Stimulated activated CD4-positive, alpha-beta T cell treated with anti-CD3 and anti-CD28 coated beads, Interleukin-4, amount 100 ng/mL, for 4 hours (primary cell): ENCODE measurements around the gene EFCAB11.

Experiments used
- DNase-seq, 2 experiments: peaks; one replicate each; pipeline ENCODE4 v3.0.0-alpha.2; 2020

The EFCAB11 gene

DNA sequence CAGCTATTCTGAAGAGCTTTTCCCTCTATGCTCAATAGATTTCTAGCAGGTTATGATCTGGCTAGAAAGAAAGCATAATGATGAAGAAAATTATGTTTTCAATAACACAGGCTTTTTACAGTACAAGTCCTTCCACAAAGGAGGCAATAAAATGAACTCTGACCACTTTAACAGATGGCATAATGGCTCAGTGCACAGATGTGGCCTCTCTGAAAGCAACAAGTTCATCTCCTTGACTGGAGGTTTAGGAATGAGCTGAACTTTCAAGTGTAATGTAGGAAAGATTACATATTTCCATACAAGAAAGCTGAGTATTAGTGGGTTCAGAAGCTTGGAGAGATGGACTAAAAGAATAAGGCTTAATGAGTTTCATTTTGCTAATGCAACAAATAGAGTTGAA is 147.4 kb downstream of the EFCAB11 start:
- no peak for DNase-seq

DNA sequence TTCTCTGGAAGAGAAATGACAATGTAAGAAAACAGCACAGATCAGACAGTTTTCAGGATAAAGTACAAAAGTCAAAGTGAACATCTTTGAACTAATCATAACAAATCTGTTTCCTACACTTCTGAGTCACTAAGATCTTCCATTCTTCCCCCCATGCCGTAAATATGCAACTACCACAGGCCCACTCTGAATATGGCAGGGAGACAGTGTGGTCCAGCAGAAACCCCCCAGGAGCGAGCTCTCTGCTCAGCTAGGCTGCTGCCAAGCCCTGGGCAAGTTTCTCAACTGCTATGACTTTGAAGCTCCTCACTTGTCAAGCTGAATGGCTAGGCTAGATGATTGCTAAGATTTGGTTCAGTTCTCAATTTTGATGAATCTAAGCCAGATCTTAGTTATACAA is 148.1 kb downstream of the EFCAB11 start:
- no peak for DNase-seq

GRCh38 chr14:89805501-89805900 is 149.0 kb downstream of the EFCAB11 start:
- DNase-seq: no peak

- no peak for DNase-seq
These were observed 151.0 kb downstream of the EFCAB11 start for GRCh38 chr14:89803542-89803941.

GRCh38 chr14:89801136-89801535 is 153.4 kb downstream of the EFCAB11 start:
- no peak for DNase-seq

DNA sequence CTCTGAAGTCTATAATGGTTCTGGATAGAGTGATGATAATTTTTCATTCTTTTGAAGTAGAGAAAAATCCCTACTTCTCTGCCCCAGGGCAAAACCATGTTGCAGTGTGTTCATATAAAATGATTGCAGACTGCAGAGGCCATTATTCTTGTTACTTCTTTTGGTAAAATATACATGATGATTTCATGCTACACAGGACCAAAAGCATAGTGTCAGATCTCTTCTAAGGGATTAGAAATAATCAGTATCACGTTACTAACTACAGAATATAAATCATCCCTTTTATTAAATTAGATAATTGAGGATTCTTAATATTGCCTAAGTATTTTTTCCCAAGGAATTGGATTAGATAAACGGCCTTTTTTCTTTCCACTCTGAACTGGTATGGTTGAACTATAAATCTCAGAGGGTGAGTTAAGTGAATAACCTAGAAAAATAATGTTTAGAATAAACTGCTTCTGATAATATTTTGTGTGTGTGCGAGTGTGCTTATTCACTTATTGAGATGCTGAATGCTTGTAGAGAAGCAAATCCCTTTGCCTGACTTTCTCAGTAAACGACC is 156.2 kb downstream of the EFCAB11 start:
- DNase-seq: no peak

- no peak for DNase-seq
These were observed 157.4 kb downstream of the EFCAB11 start for GRCh38 chr14:89797148-89797547.

DNA sequence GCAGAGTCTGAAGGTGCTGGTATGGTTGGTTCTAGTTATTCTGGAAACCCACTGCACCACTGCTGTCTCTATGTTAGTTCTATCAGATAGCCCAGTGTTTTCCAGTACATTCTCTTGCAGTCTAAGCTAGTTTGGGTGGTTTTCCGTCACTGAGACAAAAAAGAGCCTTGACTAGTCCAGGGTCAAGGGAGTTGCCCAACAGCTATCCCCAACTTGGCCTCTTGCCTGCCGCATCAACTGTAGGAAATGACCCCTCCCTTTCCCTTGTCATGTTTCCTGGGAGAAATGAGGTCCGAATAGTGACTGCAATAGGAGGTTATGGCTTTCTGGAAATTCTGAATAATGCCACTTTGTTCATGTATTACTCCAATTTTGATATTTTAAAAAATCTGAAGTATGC is 160.4 kb downstream of the EFCAB11 start:
- DNase-seq: no peak

- no peak for DNase-seq
These were observed 161.2 kb downstream of the EFCAB11 start for GRCh38 chr14:89793367-89793716.

DNA sequence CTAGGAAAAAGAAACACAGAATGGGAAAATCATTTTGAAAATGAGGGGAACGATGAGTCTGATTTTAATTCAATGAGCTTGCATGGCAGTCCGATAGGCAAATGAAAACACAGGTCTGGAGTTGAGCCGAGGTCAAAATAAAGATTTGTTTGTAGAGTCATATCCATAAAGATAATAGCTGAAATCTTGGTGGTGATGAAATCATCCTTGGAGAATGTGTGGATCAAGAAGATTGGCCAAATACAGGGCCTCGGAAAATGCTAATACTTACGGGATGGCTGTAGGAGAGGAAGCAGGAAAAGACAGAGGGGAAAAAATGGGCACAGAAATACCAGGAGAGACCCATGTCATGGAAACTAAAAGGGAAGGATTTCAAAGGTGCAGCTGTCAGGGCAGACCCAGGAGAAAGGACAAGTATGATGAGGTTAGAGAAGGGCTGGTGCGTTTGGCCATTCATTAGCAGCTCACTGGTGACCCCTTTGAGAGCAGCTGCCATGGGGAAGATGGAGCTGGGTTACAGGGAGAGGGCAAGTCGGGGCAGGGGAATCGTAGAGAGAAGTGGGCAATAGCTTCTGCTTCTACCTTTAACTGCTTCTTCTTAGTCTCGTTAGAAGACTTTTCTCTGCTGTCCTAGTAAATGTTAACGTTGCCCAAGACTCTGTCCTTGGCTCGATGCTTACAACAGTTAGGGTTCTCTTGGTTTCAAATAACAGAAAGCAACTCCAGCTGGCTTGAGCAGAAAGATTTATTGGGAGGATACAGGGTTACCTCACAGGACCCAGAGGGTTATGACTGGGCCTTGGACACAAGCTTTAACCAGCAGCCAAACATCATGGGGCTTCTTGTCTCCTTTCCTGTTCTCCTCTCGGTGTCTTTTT is 161.8 kb downstream of the EFCAB11 start:
- DNase-seq: no peak

- DNase-seq: no peak
These were observed 167.0 kb downstream of the EFCAB11 start for GRCh38 chr14:89787525-89787924.

GRCh38 chr14:89781046-89781445 is 173.5 kb downstream of the EFCAB11 start:
- DNase-seq: no peak

DNA sequence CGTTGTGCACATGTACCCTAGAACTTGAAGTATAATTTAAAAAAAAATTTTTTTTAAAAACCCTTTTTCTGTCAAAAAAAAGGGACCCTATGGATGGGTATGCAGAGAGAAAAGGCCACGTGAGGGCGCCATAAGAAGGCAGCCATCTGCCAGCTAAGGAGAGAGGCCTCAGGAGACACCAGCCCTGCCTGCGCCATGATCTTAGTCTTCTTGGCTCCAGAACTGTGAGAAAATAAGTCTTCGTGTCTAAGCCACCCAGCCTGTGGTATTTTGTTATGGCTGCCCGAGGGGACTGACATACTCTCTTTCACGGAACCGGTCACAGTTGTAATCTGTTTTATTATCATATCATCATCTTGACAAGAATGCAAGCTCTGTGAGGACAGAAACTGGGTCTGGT is 174.8 kb downstream of the EFCAB11 start:
- no peak for DNase-seq

GRCh38 chr14:89775946-89776345 is 178.6 kb downstream of the EFCAB11 start:
- DNase-seq: no peak

DNA sequence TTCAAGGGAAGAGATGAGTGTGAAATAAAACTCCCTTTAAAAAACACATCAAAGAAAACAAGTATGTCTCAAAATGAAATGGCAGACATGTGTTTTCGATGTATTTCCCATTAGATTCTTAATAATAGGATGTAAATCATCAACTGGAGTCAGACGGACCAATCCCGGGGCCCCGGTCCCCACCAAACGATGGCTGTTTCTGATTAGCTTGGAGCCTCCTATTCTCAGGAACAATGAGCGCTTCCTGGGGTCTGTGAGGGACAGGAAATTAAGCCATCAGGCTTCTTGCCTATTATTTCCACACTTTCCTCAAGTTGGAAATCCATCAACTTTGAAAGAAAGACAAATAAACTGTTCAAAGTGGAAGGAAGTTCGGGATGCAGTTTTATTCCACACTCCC is 179.4 kb downstream of the EFCAB11 start:
- no peak for DNase-seq

- DNase-seq: peak; percentile 59 to 62
These were observed 180.8 kb downstream of the EFCAB11 start for GRCh38 chr14:89773644-89774316.

DNA sequence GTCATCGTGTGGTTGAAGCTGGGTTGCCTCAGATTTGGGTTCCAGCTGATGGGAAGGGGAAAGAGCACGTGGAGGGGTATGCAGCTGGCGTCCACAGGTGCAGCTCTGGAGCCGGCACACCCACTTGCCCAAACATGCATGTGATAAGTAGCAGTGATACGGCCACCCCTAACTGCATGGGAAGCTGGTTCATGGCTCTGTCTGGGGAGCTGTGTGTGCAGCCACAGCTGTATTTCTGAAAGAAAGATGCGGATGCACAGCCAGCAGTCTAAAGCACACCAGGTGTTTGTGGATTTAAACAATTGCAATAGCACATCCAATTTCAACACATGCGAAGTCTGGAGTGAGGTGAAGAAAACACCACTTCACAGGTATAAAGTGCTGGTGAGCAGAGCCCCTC is 181.4 kb downstream of the EFCAB11 start:
- DNase-seq: no peak

- no peak for DNase-seq
These were observed 183.3 kb downstream of the EFCAB11 start for GRCh38 chr14:89771251-89771650.

GRCh38 chr14:89767861-89768268 is 186.7 kb downstream of the EFCAB11 start:
- peak; percentile 41 to 68 for DNase-seq

DNA sequence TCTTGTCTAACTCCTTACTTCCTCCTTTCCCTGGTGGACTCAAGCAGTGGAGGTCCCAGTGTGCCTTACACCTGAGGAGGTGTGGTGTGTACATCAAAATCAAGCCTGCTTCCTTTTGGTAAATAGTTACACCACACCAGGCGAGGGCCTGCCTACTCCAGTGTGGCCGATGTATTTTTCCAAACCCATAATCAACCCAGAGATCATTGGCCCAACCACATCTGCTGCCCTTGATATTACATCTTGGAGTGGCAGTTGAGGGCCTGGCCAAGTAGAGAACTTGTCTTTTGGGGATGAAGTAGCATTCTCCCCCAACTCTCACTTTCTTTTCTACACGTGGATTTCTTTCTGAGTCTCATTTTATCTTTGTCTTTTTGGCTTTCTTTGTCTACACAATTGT is 187.4 kb downstream of the EFCAB11 start:
- DNase-seq: no peak

DNA sequence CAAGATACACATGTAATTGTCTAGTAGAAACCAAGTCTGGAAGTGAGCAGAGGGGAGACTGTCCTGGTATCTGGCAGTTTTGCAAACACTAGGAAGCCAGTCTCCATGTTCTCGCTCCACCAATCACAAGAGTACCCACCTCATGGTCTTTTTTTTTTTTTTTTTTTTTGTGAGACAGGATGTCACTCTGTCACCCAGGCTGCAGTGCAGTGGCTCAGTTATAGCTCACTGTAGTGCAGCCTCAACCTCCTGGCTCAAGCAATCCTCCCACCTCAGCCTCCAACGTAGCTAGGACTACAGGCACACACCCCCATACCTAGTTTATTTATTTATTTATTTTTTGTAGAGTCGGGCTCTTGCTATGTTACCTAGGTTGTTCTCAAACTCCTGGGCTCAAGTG is 189.2 kb downstream of the EFCAB11 start:
- no peak for DNase-seq

DNA sequence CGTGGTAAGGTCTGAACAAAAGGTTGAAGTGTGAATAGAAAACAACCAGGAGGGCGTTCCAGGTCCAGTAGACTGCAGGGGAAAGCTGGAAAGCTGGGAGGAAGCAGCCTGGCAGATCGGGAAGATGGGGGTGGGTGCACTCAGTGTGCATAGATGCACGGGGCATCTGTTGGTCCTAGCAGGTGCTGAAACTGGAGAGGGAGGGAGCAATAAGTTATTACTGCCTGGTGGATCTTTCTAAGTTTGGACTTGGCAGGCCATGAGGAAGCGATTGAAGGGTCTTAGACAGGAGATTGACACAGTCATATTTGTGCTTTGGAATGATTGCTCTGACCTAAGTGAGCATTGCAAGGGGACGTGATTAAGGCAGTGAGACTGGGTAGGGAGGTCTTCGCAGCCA is 194.4 kb downstream of the EFCAB11 start:
- no peak for DNase-seq

DNA sequence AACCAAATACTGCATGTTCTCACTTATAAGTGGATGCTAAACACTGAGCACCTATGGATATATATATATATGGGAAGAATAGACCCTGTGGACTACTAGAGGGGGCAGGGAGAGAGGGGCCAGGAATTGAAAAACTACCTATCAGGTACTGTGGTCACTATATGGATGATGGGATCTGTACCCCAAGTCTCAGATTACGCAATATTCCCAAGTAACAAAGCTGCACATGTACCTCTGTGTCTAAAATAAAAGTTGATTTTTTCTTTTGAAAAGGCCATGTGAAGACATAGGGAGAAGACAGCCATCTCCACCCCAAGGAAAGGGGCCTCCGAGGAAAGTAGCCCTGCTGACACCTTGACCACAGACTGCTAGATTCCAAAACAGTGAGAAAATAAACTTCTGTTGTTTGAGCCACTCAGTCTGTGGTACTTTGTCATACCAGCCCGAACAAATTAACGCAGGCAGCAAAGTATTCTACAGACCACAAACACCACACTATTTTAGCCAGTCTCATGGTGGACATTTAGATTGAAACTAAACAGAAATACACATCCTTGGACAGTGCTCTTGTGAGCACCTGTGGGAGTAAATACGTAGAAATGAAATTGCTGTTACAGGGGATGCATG is 197.1 kb downstream of the EFCAB11 start:
- no peak for DNase-seq

- DNase-seq: no peak
These were observed 198.7 kb downstream of the EFCAB11 start for GRCh38 chr14:89755816-89756215.
